ENCODE data around the gene TGM4. TPM values are rescaled to one million over a fixed set of nuclear protein-coding genes. Genes with fewer than 3 reads are reported as not detected.
"Not testable (repeated sequence)": the region's sequence is repeated elsewhere in the genome, so short reads cannot be mapped to it uniquely, and the experiment has no call there.

The TGM4 gene
- not detected for total RNA-seq
- long read RNA-seq: 0 reads

DNA sequence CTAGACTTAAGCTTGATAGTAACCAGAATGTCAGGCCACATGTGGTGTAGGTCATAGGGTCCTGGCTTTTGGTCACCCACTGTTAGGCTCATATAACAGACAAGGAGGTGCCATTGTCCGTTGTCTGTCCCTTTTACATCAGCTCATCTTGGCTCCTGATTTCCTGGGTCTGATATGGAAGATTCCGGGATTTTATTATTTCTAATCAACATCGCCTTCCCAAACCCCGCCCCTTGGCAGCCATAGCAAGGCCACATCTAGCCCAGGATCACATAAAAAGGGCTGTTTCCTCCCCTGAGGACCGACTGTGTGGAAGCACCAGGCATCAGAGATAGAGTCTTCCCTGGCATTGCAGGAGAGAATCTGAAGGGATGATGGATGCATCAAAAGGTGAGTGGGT is at the start of gene TGM4:
TGM4 (plus strand) TSS at position 301 of the 400 bp plus-strand sequence; CDS start at position 372, 71 bp downstream.
- DNase-seq (no peak), ATAC-seq (no peak)

DNA sequence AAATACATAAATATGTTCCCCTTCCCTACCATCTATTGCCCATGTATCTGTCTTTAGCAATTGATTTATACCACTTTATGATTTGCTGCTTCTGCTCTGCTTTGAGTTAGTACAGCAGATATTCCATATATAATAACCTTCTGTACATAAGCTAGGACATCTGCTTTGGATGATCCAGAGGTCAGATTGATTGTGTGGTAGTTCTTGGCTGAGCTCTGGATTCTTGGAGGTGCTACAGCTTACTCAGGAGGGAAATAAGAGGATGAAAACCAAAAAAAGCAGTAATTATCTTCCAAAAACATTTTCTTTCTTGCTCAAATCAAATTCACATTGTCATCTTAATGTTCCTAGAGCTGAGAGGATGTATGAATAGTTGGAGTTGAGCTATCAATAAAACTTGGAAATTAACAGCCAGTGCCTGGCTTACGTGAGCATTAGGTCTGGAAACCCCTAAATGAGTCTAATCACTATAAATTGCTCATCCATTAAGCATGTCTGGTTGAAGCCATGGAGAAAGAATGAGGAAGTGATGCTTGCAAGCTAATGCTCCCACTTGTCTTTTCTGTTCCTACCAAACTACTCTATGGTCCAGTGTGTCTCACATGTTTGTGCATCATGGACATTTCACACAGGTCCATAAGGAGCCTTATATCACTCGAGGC is 49.0 kb upstream of the TGM4 start:
- no peak for ATAC-seq
- intact Hi-C loops (cut with DNase I): no loop called here

More for the DNA sequence above, at the start of gene TGM4:
- intact Hi-C loops (cut with DNase I): no loop called here

GRCh38 chr3:44827196-44827595 is 47.2 kb upstream of the TGM4 start:
- ATAC-seq (no peak), DNase-seq (no peak)
- intact Hi-C loops (cut with DNase I): no loop called here

More for the DNA sequence above, 49.0 kb upstream of the TGM4 start:
- no peak for DNase-seq

GRCh38 chr3:44831232-44831631 is 43.2 kb upstream of the TGM4 start:
- no peak for ATAC-seq
- no peak for DNase-seq
- intact Hi-C loops (cut with DNase I): no loop called here

DNA sequence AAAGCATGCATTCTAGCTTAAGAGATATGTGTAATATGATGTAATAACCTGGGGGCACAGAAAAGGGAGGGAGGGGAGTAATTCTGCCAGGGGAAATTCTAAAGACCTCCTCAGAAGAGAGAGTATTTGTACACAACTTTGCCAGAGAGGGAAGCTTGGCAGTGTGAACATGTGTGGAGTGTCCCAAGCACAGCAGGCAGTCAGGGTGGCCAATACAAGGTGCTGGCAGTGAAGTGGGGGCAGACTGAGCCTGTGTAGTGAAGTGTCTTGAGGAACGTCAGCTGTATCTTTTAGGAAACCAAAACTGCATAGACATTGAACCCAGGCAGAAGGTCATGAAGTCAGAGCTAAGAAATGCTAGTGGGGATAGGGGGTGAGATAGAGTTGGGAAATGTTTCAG is 42.4 kb upstream of the TGM4 start:
- DNase-seq (no peak), ATAC-seq (no peak)
- intact Hi-C loops (cut with DNase I): no loop called here

- no peak for DNase-seq
- no peak for ATAC-seq
- intact Hi-C loops (cut with DNase I): no loop called here
These were observed 41.4 kb upstream of the TGM4 start for GRCh38 chr3:44832965-44833364.

GRCh38 chr3:44833394-44833793 is 41.0 kb upstream of the TGM4 start:
- DNase-seq: no peak
- intact Hi-C loops (cut with DNase I): no loop called here
- ATAC-seq: no peak

DNA sequence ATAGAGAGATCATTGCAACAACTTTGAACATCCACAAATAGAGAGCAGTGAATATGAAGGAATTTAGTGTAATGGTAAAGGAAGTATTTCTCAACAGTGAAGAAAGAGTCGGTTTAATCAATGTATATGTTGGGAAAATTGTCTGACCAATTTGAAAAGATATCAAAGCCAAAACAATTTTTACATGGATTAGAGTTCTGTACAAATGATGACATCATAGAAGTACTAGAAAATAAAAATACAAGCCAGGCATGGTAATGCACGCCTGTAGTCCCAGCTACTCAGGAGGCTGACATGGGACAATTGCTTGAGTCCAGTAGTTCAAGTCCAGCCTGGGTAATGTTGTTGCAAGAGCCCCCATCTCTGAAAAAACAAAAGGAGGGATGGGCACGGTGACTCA is 38.7 kb upstream of the TGM4 start:
- no peak for DNase-seq
- no peak for ATAC-seq
- intact Hi-C loops (cut with DNase I): no loop called here

- intact Hi-C loops (cut with DNase I): no loop called here
- DNase-seq (no peak), ATAC-seq (no peak)
These were observed 32.0 kb upstream of the TGM4 start for GRCh38 chr3:44842376-44842775.

GRCh38 chr3:44845528-44846520 is 28.6 kb upstream of the TGM4 start:
- peak; percentile 40 for DNase-seq

GRCh38 chr3:44848634-44849033 is 25.8 kb upstream of the TGM4 start:
- ATAC-seq (no peak), DNase-seq (no peak)
- intact Hi-C loops (cut with DNase I): no loop called here

More at GRCh38 chr3:44845528-44846520, 28.6 kb upstream of the TGM4 start:
- ATAC-seq: peak; percentile 98
- intact Hi-C loops (cut with DNase I): no loop called here

- DNase-seq; ATAC-seq; intact Hi-C loops (cut with DNase I): not testable (repeated sequence)
These were observed 17.7 kb upstream of the TGM4 start for GRCh38 chr3:44856663-44857062.

DNA sequence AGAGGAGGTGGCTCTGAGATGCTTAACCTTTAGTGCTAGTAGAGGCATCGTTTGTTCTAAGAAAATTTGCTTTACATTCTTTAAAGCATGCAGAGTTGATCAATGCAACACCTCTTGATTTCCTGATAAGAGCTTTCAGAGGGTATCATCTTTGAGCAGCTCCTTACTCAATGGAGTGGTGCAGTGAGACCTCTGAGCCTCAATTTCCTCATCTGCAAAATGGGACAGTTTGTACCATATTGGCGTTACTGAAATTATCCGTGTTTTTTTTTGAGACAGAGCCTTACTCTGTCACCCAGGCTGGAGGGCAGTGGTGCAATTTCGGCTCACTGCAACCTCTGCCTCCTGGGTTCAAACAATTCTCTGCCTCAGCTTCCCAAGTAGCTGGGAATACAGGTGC is 14.3 kb upstream of the TGM4 start:
- intact Hi-C loops (cut with DNase I): no loop called here
- ATAC-seq (no peak), DNase-seq (no peak)

DNA sequence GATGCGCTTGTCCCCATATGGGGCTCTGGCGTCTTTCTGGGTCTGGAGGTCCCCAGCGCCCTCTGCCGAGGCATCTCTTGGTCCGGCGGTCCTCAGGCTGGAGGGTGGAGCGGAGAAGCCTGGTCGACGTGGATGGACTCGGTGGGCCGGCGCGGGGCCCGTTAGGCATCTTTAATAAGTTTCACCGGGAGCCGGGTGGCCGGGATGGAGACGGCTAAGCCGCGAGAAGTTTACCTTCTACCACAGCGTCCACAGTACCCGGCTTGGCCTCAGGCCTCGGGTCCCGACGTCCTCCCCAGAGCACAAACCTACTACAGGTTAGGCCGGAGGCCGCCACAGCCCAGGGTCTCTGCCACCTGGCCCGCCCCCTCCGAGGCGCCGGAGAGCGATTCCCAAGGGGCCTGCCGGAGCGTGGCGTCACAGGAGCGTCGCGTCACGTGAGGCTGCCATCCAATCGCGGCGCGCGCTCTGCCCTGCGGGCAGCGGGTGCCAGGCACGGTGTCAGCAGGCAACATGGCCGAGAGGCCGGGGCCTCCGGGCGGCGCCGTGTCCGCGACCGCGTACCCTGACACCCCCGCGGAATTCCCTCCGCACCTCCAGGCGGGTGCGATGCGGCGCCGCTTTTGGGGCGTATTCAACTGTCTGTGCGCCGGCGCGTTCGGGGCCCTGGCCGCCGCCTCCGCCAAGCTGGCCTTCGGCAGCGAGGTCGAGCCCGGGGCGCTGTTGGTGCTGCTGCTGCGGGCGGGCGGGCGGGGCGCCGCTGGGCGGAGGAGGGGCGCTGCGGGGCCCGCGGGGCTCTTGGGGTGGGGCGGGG is 12.8 kb upstream of the TGM4 start, which contains the start of gene TMEM42:
TMEM42 (plus strand) TSS at position 501 of the 814 bp plus-strand sequence; CDS start at position 514, 13 bp downstream.
- peak; percentile 98 to 99 for ATAC-seq
- DNase-seq: peak; percentile 94
- intact Hi-C loops (cut with DNase I): no loop called here

- ATAC-seq (no peak), DNase-seq (peak; percentile 38)
- intact Hi-C loops (cut with DNase I): no loop called here
These were observed 12.2 kb upstream of the TGM4 start for GRCh38 chr3:44862226-44862637.

DNA sequence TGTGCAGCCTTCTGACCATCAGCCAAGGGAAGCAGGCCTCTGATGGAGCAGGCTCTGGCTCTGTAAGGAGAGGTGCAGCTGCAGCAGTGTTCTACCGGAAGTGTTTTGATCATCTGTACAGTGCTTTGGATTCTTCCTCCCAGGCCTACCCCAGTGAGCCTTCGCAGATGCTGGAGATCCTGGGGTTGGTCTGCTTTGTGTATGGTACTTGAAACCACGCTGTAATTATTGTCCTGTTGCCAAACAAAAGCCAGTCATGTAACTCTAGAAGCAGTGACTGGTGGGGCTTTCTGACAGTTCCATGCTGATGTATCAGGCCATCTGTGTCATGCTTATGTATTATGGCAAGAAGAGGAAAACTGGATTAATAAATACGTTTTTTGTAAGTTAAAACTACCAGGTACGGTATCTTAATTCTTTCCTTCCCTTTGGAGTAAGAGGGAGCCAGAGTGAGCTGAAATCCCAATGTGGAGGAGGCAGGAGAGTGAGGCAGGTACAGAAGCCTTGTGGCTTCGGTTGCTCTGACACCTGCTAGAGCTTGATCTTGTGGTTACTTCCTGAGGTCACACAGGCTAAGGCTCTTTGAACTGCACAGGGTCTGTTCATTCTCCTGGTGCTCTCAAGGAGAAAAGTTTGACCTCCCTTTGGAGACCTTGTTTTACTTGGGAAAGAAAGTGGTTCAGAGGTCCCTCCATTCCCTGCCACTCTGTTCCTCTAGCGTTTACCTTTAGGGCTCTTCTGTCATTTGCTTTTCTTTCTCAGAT is 9.0 kb upstream of the TGM4 start:
- ATAC-seq: no peak
- intact Hi-C loops (cut with DNase I): no loop called here
- no peak for DNase-seq

DNA sequence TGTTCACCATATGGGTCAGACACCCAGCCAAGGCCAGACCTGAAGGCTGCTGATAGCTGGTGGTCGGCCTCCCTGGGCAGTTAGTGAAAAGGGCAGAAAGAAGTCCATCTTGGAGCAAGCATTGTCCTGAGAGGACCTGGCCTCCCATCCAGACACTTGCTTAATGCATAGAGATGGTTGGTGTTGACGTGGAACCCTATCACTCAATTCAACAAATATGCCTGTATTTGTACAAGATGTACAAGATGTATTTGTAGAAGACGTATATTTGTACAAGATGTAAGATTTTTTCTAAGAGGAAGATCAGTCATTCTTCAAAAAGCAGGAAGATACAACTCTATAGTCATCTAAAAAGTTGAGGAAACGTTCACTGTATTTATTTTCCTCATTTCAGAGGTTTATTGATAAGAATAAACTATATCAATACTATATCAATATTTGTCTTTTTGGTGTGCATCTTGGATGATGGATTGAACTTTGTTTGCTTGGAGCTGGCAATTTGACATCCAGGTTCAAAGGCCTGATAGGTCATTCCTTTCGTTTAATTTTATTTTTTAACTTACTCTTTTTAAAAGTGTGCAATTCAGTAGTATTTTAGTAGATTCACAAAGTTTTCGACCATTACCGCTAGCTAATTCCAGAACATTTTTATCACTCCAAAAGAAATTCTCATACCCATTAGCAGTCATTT is 6.8 kb upstream of the TGM4 start:
- DNase-seq: no peak
- no peak for ATAC-seq
- intact Hi-C loops (cut with DNase I): no loop called here

Data from left cardiac atrium (tissue), 4 donors.